HG03108 (cell line): ENCODE measurements around the gene KCNMA1.

ENCODE experiments used
- ATAC-seq: cut with Tn5 transposase; IDR thresholded peaks from one replicate; pipeline ENCODE4 v1.9.1; 2021; ENCODE audit warnings: moderate library complexity; ENCODE audit not compliant: unreplicated experiment

Gene KCNMA1

DNA sequence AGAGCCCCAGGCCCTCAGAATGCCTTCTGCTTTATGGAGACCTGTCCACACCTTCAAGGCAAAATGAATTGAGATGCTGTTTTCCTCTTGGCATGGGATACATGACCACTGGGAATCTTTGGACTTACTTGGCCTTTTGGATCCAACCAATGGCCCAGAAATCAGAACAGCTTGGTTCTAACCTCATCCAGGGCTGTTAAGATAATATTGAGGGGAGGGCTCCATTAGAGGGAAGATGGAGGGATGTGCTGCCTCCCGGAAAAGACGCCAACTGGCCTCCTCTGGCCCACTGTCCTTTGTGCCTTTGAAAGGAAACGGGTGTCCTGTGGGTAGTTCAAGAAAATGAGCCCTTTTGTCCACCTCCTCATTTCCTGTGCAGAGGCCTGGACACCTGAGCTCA, 530.9 kb downstream of the KCNMA1 start:
- no peak for ATAC-seq

DNA sequence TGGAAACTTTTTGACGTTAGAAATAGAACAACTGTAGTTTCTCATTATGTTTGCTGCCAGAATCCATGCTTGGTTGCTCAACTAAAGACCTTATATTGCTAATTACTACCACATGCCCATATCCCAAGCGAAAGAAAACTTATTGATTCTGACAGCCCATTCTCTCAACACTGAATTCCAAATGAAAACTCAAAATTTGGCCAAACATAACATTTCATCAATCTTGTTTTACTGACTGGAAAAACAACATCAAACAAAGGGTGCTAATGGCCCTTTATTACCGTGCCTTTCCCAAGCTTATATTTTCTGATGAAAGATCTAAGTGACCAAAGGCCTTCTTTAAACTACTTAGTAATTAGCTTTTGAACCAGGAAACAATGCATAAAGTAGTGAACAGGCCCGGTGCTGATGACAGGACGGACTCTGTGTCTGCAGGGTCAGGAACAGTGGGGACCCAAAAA, 531.8 kb downstream of the KCNMA1 start:
- no peak for ATAC-seq

DNA sequence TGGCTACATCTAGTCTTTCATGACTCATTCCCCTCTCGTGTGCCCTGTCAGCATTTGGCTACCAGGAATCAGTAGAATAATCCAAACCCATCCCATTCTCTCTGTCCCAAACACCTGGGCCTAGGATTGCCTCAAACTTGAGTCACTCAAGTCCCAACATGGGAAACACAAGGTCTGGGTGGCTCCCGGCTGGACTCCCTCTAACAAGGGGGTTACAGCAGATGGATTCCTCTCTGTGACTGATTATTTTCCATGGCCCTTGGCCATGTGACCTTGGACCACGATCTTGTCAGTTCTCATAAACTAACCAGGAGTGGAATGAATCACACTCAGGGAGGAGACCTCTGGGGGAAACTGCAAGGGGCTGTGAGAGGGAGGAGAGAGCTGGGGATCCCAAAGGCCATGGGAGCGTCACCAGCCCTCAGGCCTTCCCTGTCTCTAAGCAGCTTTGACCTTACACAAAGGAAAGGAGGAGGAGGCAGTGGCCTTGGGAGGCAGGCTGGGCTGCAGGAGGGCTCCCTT, 533.1 kb downstream of the KCNMA1 start:
- ATAC-seq = no peak

DNA sequence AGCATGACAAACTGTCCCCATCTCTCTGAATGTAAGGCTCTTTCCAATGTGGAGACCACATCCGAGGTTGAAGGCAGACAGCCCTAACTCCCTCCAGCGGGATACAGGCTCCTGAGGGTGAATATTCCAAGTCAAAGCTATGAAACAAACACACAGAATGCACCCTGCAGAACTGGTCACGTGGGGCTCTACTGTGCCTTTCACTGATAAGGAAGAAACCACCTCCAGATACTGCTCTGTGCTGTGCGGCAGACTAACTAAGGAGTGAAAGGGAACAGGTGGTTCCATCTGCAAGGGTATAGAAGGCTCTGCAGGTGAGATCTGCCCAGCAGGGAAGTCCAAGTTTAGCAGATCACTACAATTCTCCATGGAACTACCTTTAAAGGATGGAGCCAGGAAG, 534.4 kb downstream of the KCNMA1 start:
- no peak for ATAC-seq

DNA sequence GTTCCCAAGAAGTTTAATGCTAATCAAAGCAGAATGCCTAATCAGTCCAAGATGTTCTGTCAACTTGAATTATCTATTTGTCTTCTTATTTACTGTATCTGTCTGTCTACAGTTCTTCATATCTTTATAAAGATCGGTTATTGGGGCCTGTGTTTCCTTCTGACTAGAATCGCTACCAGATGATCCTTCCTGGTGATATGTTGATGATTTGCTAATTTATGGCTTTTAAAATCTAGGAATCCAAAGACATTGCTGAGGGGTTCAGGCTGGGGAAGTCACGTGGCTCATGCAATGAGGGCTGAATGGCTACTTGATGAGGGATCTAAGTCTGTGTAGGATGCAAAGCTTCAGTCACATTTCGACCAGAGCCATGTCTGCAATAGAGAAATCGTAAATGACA, 536.3 kb downstream of the KCNMA1 start:
- no peak for ATAC-seq

DNA sequence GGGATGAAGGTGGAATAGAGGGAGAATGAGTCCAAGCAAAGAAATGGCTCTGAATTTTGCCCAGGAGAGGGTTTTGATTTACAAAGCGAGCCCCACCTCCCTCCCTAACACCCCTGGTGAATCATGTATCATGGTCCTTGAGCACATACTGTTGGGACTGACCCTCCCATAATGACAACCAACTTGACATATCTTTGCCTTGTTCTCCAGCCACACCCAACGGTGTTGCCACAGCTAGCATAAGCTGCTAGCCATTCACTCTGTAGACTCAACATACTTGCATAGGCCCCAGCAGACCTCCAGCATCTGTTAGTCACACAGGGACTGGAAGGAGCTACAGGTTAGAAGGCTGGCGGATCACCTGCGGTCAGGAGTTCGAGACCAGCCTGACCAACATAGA, 538.5 kb downstream of the KCNMA1 start:
- no peak for ATAC-seq

DNA sequence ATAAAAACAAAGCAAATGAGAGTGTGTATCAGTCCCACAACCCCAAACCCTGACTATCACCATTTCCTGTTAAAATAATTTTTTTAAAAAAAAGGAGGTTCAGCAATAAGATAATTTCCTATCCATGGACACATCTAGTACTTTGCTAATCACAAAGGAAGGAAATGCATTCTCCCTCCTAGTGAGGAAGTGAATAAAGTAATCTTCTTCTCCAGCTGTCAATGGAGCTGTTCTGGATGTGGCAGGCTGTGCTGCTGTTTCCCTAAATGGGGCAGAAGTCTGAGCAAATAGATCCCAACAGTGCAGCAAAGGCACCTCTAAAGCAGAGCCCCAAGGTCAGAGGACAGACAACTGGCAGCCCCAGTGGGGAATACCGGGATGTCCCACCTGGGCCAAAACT, 540.0 kb downstream of the KCNMA1 start:
- ATAC-seq = no peak

DNA sequence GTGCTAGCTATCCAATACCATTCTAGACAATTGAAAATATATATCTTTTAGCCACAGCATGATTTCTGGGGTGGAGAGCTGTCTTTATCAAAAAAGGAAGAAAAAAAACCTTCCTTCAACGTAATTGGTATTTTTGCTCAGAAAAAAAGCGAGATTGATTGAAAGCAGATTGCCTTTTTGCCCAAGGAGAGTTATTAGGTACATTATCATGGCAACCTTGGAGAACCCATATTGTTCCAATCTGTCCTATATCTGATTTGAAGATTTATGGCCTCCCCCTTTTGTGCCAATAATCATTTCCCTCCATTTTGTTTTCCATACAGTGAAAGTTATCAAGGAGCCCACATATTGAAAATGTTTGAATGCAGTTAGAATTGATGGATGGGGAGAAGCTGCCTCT, 544.5 kb downstream of the KCNMA1 start:
- no peak for ATAC-seq

DNA sequence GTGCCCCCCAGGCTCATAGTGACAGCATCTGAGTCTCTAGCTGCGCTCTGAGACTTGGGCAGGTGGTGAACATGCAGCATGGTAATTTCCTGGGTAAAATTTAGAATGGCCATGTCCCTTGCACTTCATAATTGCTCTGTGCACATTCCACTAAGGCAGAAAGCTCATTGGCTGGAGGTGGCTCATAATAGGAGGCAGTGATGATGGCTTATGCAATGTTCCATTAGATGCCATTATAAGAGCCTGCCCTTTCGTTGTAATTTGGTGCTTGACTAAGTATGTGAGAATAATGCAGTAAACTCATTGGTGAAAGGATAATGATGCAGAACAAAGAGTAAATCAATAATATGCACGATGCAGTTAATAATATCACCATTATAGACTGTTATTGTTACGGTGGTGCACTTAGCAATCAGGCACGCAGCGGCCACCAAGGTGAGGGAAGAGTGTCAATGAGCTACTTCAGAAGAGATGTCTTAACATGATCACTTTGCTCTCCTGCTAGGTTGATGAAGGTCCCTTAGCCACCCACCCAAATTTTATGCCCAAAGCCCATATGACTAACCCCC, 545.9 kb downstream of the KCNMA1 start:
- ATAC-seq = no peak

DNA sequence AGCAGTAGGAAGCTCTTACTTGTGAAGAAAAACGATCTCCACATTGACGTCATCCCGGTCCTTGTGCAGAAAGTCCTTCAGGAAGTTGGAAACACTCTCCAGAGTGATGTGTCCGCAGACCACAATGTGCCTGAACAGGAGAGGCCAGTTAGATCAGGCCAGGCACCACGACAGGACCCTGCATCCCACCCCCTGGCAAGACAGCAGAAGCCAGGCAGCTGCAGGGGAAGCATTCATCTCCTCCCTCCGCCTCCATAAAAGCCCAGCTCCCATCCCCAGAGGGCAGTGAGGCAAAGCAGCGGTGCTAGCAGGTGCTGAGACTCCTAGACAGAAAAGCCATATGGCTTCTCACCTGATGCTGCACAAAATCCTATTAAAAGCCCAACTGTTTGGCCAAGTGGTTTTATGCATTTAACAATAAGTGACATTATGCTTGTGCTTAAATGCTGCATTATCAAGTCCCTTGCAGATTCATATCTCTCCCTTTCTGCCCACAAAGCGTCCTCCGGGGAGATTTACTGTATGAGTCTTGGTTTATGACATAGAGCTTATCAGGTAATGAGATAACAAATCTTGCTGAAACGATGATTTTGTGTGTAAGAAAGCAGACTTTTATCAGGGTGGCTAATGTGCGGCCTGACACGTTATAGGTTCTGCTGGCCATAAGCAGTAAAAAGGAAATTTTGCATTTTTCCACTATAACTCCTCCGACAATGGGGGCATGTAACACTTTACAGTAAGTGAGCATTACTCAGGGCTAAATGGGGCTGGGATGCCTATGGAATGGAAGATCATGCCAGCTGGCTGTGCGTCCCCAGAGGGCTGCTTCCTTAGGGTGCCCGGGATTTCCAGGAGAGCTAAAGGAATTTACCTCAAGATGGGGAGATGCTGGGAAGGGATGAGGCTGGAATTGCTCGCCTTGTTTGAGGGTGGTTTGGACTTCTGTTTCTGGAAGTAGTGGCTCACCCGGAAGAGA, 546.9 kb downstream of the KCNMA1 start:
- ATAC-seq = no peak

DNA sequence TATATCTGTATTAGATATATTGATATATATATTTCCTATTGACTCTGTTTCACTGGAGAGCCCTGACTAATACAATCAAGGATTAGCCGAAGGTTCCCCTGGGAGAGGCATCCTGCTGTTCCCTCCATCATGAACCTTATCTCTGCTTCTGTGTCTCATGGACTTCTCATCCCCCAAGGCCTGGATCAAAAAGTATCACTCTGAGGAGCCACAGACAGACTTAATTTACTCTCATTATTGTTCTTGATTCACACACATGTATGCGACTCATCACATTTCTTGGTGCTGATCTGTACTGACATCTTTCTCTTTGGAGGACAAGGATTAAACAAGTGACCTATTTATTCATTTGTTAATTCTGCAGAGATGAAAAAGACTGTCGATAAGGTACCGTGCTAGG, 550.2 kb downstream of the KCNMA1 start:
- ATAC-seq = no peak

DNA sequence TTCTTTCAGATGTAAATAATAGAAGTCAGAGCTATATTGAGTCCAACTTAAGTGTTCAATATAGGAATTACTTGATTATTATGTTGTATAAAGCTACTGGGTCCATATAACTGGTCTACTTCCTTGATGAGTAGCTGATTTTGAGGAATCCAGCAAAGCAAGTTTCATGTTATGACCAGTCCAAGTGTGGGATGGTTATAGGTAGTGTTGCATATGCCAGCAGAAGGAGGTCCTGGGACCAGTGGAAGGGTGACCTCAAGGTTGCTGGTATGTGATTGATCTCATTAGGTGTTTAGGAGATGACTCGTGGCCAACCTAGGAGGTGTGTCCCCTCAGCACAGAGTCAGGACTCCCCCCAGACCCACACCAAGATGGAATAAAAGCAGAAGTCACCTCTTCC, 551.5 kb downstream of the KCNMA1 start:
- ATAC-seq = no peak

DNA sequence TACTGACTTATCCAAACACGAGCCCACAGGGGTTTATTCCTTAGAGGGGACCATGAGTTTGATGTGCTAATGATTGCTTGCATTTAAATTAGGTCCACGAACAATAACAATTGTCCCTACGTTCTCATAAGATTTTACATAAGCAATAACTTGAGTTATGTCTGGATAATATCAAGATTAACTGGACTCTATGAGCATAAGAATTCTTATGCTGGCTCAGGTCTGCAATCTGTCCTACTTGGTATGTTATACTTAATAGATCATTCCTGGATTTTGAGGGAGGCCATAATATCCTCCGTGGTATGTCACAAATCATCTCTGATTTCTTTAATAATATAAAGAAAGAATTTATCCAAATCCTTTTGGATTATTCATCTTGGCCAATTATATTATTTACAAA, 552.3 kb downstream of the KCNMA1 start:
- no peak for ATAC-seq

DNA sequence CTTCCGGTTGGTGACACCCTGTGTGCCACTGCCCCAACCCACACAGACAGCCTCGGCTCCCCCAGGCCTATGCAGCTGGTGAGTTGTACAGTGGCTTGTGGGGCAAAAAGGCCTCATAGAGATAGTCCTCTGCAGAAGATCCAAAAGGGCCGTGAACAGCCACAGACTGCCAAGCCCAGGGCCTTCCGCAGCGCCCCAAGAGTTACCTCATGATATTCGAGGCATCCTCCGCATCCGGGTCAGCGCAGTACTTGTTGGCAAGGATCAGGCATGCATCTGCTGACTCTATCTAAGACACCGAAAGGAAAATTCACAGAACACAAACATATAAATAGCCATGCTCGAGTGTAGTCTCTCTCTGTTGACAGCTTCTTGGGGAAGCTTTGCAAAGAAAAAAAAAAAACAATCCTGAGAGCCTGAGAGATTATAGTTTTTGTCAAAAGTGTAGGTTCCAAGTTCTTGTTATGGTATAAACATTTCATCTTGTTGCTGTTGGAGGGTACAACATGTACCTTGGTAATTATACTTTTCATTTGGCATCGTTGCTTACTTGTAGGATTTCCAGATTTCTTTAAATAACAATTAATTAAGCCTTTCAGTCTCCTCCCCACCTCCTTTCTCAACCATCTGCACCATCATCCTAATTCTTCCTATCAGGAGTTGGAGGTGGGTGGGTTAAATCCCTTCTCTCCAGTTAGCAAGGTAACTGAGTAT, 553.0 kb downstream of the KCNMA1 start:
- no peak for ATAC-seq

DNA sequence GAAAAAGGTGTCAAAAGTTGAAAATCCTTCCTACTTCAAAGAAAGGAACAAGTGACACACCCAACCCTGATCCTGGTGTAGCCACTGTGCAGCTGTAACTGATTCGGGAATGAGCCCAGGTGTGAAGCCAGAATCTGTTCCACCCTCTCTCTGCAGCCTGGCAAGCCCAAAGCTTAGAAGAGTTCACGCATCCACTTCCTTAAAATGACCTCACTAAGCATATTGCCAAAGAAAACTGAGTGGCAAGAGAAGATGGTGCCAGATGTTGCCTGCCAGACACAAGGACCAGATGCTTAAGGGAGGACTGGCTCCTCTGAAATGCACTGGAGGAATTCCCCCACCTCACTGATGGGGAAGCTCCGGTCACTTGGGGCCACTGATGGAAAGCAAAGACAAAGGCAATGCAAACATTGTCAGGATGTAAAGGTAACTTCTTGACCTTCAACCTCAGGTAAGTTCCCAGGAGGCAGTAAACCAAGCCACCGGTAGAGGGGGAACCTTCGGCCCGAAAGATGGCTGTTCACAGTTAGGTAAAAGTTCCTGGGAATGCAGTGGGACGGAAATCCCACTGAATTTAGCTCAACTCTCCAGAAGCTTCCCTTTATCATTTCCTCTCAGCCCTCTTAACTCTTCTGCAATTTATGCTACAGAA, 554.9 kb downstream of the KCNMA1 start:
- ATAC-seq = no peak

DNA sequence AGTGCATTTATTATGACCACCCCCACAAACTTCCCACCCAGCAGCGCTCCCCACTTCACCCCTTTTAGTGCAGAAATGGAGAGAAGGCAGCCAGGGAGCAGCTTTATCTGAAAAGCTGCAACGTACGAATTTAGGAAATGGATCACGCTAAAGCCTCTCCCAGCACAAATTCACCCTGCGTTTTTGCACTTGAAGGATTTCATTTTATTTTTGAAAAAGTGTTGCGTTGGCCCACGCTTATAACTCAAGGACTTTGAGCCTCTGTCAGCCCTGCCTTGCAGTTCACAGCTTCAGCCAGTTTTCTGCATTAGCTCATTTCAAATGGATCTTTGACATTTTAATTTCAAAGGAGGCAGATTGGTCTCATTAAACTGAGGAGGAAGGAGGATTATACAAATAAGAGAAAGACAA, 556.1 kb downstream of the KCNMA1 start:
- ATAC-seq = no peak

DNA sequence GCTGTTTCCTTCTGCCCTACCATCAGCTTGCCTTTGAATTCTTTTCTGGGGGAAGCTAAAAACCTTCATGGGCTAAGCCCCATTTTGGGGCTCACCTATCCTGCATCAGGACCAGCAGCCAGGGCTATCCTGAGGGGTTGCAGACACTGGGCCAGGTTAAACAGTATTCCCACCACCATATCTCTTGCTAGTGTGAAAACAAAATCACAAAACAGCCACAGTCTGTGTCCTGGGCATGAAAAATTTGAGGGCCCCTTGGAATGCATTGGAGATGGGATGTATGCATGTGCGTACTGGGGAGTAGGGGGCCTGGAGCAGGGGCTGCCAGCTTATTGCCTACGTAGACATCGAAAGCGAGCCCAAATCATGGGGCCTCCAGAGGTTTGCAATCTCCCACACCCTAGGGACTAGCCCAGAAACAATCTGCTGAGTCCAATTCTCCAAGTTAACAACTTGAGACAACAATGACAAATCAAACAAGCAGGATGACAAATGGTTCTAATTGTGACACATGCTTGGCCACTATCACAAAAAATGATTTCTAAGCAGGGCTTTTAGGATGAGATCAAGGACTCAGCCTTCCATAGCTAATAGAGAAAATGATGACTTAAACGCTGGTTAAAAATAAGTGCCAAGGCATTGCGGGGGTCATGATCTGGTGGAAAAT, 557.1 kb downstream of the KCNMA1 start:
- ATAC-seq = no peak

DNA sequence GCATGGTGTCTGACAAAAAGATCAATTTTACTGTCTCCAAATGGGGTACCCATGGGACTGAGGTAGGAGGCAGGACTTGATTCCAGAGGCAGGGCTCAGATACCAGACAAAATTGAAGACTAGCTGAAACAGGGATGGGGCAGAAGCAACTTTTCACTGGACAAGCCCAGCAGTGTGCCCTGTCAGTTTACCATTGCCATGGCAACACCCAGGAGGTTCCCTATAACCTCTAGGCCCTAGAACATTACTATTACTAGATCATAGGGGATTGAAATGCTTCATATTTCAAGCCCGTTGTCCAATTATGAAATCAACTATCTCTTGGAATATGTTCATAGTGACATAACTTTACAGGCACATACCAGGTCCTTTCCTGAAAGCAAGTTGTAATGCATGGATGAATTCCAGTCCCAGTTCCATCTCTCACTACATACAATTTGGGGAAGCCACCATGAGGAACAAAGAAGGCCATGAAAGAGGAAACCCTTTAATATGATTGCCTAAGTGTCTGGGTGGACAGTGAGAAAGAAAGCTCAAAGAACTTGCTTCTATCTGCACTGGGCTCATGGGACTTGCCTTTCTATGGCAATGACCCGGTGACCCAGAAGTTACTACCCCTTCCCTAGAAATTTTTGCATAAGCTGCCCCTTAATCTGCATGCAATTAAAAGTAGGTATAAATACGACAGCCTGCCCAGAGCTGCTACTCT, 557.9 kb downstream of the KCNMA1 start:
- ATAC-seq = no peak

DNA sequence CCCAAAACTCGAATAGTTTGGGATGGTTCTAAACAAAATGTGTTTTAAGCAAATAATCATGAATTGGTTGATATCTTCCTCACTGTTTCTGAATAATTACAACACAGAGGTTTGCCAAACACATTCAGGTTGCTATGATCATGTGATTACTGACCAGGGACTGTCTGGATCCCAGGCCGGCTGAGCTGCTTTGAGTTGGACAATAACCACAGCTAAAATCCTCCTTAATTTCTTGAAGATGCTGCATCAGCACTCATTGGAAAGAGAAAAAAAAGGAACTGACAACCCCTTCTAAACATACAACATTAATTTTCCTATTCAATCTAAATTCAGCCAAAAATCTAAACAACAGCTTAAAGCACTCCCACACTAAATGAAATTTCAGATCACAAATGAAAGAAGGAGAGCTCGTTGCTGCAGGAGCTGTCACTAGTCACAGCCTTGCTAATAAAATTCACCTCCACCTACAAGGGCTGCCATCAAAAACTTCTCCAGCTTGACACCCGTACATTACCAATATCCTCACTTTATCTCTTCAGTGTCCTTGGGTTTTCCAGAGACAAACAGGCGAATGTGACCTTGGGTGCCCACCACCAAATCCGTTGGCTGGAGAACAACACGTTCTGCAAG, 560.2 kb downstream of the KCNMA1 start:
- no peak for ATAC-seq
